Stimulated activated CD4-positive, alpha-beta T cell treated with anti-CD3 and anti-CD28 coated beads, Interleukin-12 subunit alpha, Interleukin-12 subunit beta, amount 100 ng/mL, for 48 hours (primary cell): ENCODE measurements around the gene ANAPC16.
"Not testable (repeated sequence)": the region's sequence is repeated elsewhere in the genome, so short reads cannot be mapped to it uniquely, and the experiment has no call there.

Source experiments
- DNase-seq, 3 donors: peaks; one replicate each; pipeline ENCODE4 v3.0.0-alpha.2; 2020; ENCODE audit warnings: low read depth in 2 of 3, low spot score in 1 of 3

The ANAPC16 gene

GRCh38 chr10:72242675-72243074, 26.9 kb downstream of the ANAPC16 start:
- no peak for DNase-seq

GRCh38 chr10:72243822-72244437, 28.1 kb downstream of the ANAPC16 start:
- DNase-seq: no peak

- no peak for DNase-seq
Observed at GRCh38 chr10:72244573-72245038, 28.8 kb downstream of the ANAPC16 start.

- no peak for DNase-seq
Observed at GRCh38 chr10:72245949-72246525, 30.2 kb downstream of the ANAPC16 start.

GRCh38 chr10:72248468-72249151, 32.8 kb downstream of the ANAPC16 start:
- peak; percentile 49 to 60 (median 50) for DNase-seq

- not testable (repeated sequence) for DNase-seq
Observed at GRCh38 chr10:72249176-72249862, 33.5 kb downstream of the ANAPC16 start.

- DNase-seq: no peak
Observed at GRCh38 chr10:72250666-72251065, 34.9 kb downstream of the ANAPC16 start.

- no peak for DNase-seq
Observed at GRCh38 chr10:72251635-72252034, 35.8 kb downstream of the ANAPC16 start.

GRCh38 chr10:72252972-72253371, 37.2 kb downstream of the ANAPC16 start:
- DNase-seq: no peak

GRCh38 chr10:72253578-72253977, 37.8 kb downstream of the ANAPC16 start:
- no peak for DNase-seq

- no peak for DNase-seq
Observed at GRCh38 chr10:72254813-72255568, 39.2 kb downstream of the ANAPC16 start.

- no peak for DNase-seq
Observed at GRCh38 chr10:72255977-72256729, 40.3 kb downstream of the ANAPC16 start.

- no peak for DNase-seq
Observed at GRCh38 chr10:72257051-72257892, 41.5 kb downstream of the ANAPC16 start.

GRCh38 chr10:72258617-72259016, 42.8 kb downstream of the ANAPC16 start:
- no peak for DNase-seq

GRCh38 chr10:72259491-72260238, 43.9 kb downstream of the ANAPC16 start:
- no peak for DNase-seq

- peak; percentile 85 to 92 (median 89) for DNase-seq
Observed at GRCh38 chr10:72260239-72260975, 44.6 kb downstream of the ANAPC16 start.

GRCh38 chr10:72260976-72261783, 45.4 kb downstream of the ANAPC16 start:
- peak; percentile 42 to 72 (median 54) for DNase-seq
